Right lobe of liver (tissue), 4 donors: ENCODE measurements around the gene LBR.

Source experiments
- CTCF ChIP-seq, 4 donors: fragments of 200-600 bp in 3 of 4; fragments of 450-650 bp in 1 of 4; IDR thresholded peaks; one replicate each; pipeline versions ENCODE4 v1.5.1 to v1.8.0; 2016 to 2022; ENCODE audit warnings: antibody characterized with exemption in 4 of 4, mild to moderate bottlenecking in 2 of 4
- POLR2A ChIP-seq: fragments of 450-650 bp; IDR thresholded peaks from one replicate; pipeline ENCODE4 v1.6.1; 2017; ENCODE audit warnings: antibody characterized with exemption, mild to moderate bottlenecking
- donor health status: DM: no; HTN: no; CAD: no.
- donor health status: DM: no; HTN: no; CAD: no.
- donor health status: DM: no; HTN: yes; CAD: no.

- TF ChIP-seq CTCF (IDR thresholded peaks at IDR 0.05) (no peak), POLR2A (no peak)
These were observed 3.2 kb downstream of the LBR start for GRCh38 chr1:225424562-225425200.
